Activated T-cell treated with anti-CD3 and anti-CD28 coated beads, Interleukin-2, amount 50 U/mL, for 4 hours (primary cell): ENCODE results near the gene MRPL16. TPM values are rescaled to one million over a fixed set of nuclear protein-coding genes. Genes with fewer than 3 reads are reported as not detected.

Experiments
- total RNA-seq, 3 donors: library from RNA; stranded (reverse); gene quantifications; one replicate each; pipeline ENCODE4 v1.2.1, GENCODE V29; 2021

The MRPL16 gene
- total RNA-seq, 3 donors from 2014 or later = 80.3 to 89.6 (median 81.2) TPM

Other genes starting within 250 kb of the MRPL16 start
- 10 to 100 TPM; 32.5 to 39.4 (median 35.4) TPM for gene OSBP, start 195.0 kb downstream of the MRPL16 start, total RNA-seq
- 10 to 100 TPM; 51.3 to 56.2 (median 52.1) TPM for gene PATL1, start 141.7 kb downstream of the MRPL16 start, total RNA-seq
- gene OR10V1, start 96.9 kb downstream of the MRPL16 start, total RNA-seq = not detected
- gene STX3, start 55.4 kb downstream of the MRPL16 start, total RNA-seq = 1 to 10 TPM; 5.6 to 6.3 (median 5.6) TPM
- not detected for gene CBLIF, start 34.7 kb upstream of the MRPL16 start, total RNA-seq
- gene TCN1, start 55.7 kb upstream of the MRPL16 start, total RNA-seq = not detected
- not detected for gene OOSP3, start 68.0 kb upstream of the MRPL16 start, total RNA-seq
- not detected for gene OOSP1, start 127.7 kb upstream of the MRPL16 start, total RNA-seq
- not detected for gene OOSP4A, start 153.3 kb upstream of the MRPL16 start, total RNA-seq
- gene OOSP4B, start 206.4 kb upstream of the MRPL16 start, total RNA-seq = not detected
- not detected for gene OOSP2, start 229.6 kb upstream of the MRPL16 start, total RNA-seq
- gene MS4A3, start 245.9 kb upstream of the MRPL16 start, total RNA-seq = not detected